ENCODE data around the gene RAB23. TPM values are rescaled to one million over a fixed set of nuclear protein-coding genes. Genes with fewer than 3 reads are reported as not detected.

Gene RAB23
- total RNA-seq, 4 donors from 2014 or later = 21.7 to 28.5 (median 25.1) TPM

DNA sequence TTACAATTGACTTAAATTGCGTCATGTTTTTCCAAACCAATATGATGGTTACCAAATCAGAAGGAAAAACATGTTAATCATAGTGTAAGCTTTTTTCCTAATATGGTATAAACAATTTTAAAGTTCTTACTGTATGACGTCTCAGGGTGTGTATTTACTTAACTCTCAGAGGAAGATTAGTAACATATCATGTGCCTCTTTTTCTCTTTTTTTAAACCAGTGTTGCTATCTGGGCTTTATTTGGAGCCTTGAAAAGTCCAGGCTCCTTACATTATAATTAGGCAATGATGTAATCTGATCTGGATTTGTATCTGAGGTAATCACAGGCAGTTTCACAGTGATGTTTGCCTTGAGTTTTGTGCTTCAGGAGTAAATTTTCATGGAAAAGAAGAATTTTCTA, 20.4 kb upstream of the RAB23 start:
- H3K36me3 ChIP-seq = no peaks in the 10 kb centered on the region
- in situ Hi-C loops (cut with MboI; ENCODE audit: low pct_ligation_motif_present in 1 of 4, low pct_unique_long_range_greater_than_20kb in 1 of 4, low sequenced_read_pairs in 3 of 4) (no loop called here), intact Hi-C loops (cut with DNase I; ENCODE audit: low total_unique reads) (no loop called here)
- H3K4me1 ChIP-seq = peaks cover 0 to 4% (median 1%) of the 10 kb centered on the region in 4 donors
- TF ChIP-seq POLR2A (IDR thresholded peaks at IDR 0.05) = no peak
- TF ChIP-seq, protein P1, sequence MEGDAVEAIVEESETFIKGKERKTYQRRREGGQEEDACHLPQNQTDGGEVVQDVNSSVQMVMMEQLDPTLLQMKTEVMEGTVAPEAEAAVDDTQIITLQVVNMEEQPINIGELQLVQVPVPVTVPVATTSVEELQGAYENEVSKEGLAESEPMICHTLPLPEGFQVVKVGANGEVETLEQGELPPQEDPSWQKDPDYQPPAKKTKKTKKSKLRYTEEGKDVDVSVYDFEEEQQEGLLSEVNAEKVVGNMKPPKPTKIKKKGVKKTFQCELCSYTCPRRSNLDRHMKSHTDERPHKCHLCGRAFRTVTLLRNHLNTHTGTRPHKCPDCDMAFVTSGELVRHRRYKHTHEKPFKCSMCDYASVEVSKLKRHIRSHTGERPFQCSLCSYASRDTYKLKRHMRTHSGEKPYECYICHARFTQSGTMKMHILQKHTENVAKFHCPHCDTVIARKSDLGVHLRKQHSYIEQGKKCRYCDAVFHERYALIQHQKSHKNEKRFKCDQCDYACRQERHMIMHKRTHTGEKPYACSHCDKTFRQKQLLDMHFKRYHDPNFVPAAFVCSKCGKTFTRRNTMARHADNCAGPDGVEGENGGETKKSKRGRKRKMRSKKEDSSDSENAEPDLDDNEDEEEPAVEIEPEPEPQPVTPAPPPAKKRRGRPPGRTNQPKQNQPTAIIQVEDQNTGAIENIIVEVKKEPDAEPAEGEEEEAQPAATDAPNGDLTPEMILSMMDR (IDR thresholded peaks at IDR 0.05) = no peak
- no peak for TF ChIP-seq EP300 (IDR thresholded peaks at IDR 0.05; ENCODE audit: low read depth)
- peak; percentile 26 to 38 (median 33) for TF ChIP-seq POLR2AphosphoS5 (IDR thresholded peaks at IDR 0.05)
- no peak overlapping the region for H3K4me3 ChIP-seq
- no peaks in the 10 kb centered on the region for H3K27me3 ChIP-seq
- H3K9me3 ChIP-seq = no peaks in the 10 kb centered on the region
- no peak for DNase-seq
- peak overlapping the region in 2 of 4 donors; percentile 38 to 39 for H3K27ac ChIP-seq
- WGBS, 2 donors (ENCODE audit: low coverage in 1 of 2) = 11 to 22% methylated on average over 2 of the region's 2 CpGs

DNA sequence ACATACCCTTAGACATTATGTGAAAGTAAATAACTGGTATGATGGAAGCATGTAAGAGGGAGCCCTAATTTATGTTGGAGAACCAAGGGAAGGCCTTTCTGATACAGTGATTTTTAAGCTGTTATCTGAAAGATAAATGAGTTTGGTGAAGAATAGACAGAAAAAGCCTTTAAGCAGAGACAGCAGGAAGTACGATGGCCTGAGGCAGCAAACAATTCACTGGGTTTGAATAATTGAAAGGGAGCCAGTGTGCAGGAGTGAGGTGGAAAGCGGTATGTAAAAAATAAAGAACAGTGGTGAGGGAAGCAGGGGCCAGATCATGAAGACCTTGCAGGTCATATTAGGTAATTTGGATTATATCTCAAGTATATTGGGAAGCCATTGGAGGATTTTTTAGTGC, 4.1 kb upstream of the RAB23 start:
- intact Hi-C loops (cut with DNase I; ENCODE audit: low total_unique reads) = no loop called here
- H3K27ac ChIP-seq = peak overlapping the region in 3 of 4 donors; percentile 93 to 96 (median 95)
- 79 to 90% methylated on average over 2 of the region's 2 CpGs for WGBS, 2 donors (ENCODE audit: low coverage in 1 of 2)
- H3K4me1 ChIP-seq = peaks cover 2 to 22% (median 6%) of the 10 kb centered on the region in 4 donors
- no peaks in the 10 kb centered on the region for H3K9me3 ChIP-seq
- in situ Hi-C loops (cut with MboI; ENCODE audit: low pct_ligation_motif_present in 1 of 4, low pct_unique_long_range_greater_than_20kb in 1 of 4, low sequenced_read_pairs in 3 of 4) = no loop called here
- DNase-seq = no peak
- H3K27me3 ChIP-seq = no peaks in the 10 kb centered on the region
- H3K36me3 ChIP-seq = no peaks in the 10 kb centered on the region
- TF ChIP-seq EP300 (IDR thresholded peaks at IDR 0.05; ENCODE audit: low read depth) = no peak
- TF ChIP-seq POLR2AphosphoS5 (IDR thresholded peaks at IDR 0.05) = no peak
- TF ChIP-seq POLR2A (IDR thresholded peaks at IDR 0.05) = no peak
- TF ChIP-seq, protein P1 (IDR thresholded peaks at IDR 0.05) = no peak
- H3K4me3 ChIP-seq = no peak overlapping the region

DNA sequence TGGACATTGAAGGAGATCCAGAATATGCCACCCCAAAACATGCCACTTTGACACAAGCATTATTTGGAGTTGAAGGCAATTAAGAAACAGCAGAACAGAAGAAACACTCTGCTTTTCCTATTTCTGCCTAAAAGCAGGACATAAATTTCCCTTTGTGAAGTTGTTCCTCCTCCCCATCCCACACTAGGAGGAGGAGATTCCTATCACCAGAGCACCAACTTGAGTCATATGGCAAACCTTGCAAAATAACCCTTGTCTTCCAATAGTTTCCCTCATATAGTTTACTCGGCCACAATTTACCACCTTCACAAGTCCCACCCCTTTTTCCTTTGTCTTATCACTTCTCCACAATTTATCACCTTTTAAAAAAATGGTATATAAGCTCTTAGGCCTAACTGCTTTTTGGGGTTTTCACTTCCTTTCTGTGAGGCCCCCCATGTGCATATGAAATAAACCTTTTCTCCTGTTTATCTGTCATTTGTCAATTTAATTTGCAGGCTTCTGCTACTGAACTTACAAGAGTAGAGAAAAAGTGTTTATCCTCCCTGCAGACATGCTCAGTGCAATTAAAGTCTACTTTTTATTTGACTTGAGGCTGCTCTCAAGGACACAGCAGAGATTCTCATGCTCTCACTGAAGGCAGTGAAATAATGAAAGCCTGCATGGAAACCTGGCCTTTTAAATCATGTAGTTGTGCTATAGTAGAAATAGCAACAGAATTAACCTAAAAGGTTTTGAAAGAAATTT, 2.8 kb upstream of the RAB23 start:
- H3K4me3 ChIP-seq = no peak overlapping the region
- in situ Hi-C loops (cut with MboI; ENCODE audit: low pct_ligation_motif_present in 1 of 4, low pct_unique_long_range_greater_than_20kb in 1 of 4, low sequenced_read_pairs in 3 of 4) = no loop called here
- no peak for TF ChIP-seq POLR2A (IDR thresholded peaks at IDR 0.05)
- TF ChIP-seq, protein P1 (IDR thresholded peaks at IDR 0.05) = no peak
- H3K36me3 ChIP-seq = no peaks in the 10 kb centered on the region
- H3K27me3 ChIP-seq = no peaks in the 10 kb centered on the region
- intact Hi-C loops (cut with DNase I; ENCODE audit: low total_unique reads) = loop anchor here (5.0 kb wide), 1 partner anchor 48 kb away; no protein-coding TSS in a partner anchor
- 18 to 33% methylated on average over 1 of the region's 1 CpG for WGBS, 2 donors (ENCODE audit: low coverage in 1 of 2)
- H3K9me3 ChIP-seq = no peaks in the 10 kb centered on the region
- peak overlapping the region; percentile 7 to 96 (median 94) for H3K27ac ChIP-seq
- H3K4me1 ChIP-seq = peaks cover 2 to 26% (median 6%) of the 10 kb centered on the region in 4 donors
- no peak for DNase-seq

DNA sequence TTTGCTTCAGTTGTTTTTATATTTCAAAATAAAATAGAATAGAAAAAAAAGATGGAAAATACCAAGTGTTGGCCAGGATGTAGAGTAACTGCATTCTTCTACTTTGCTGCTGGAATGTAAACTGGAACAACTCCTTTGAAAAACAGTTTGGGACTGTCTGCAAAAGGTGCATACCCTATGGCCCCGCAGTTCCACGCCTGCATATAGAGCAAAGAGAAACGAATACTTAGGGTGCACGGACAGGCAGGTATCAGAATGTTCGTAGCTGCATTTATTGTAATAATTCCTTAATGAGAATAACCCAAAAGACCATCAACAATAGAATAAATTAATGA, 603 bp upstream of the RAB23 start:
- Histone ChIP-seq H3K27me3 (no peaks in the 10 kb centered on the region), H3K4me1 (peaks cover 2 to 26% (median 6%) of the 10 kb centered on the region in 4 donors), H3K4me3 (peak overlapping the region; percentile 76 to 92 (median 86)), H3K36me3 (no peaks in the 10 kb centered on the region), H3K27ac (peak overlapping the region; percentile 89 to 96 (median 94)), H3K9me3 (no peaks in the 10 kb centered on the region)
- in situ Hi-C loops (cut with MboI; ENCODE audit: low pct_ligation_motif_present in 1 of 4, low pct_unique_long_range_greater_than_20kb in 1 of 4, low sequenced_read_pairs in 3 of 4) (no loop called here), intact Hi-C loops (cut with DNase I; ENCODE audit: low total_unique reads) (loop anchor here (5.0 kb wide), 1 partner anchor 45 kb away; no protein-coding TSS in a partner anchor)
- 15 to 31% methylated on average over 4 to 5 of the region's 5 CpGs for WGBS, 2 donors (ENCODE audit: low coverage in 1 of 2)
- TF ChIP-seq POLR2A (IDR thresholded peaks at IDR 0.05) (no peak), POLR2AphosphoS5 (IDR thresholded peaks at IDR 0.05) (no peak), EP300 (IDR thresholded peaks at IDR 0.05; ENCODE audit: low read depth) (no peak)
- TF ChIP-seq, protein P1 (IDR thresholded peaks at IDR 0.05) = no peak
- no peak for DNase-seq
